Subcutaneous abdominal adipose tissue (tissue), 5 donors: ENCODE measurements around the gene PSPH.
"Not testable (repeated sequence)": the region's sequence is repeated elsewhere in the genome, so short reads cannot be mapped to it uniquely, and the experiment has no call there.

Experiments
- H3K27ac ChIP-seq: one replicate; pipeline ENCODE4 v1.7.0; 2013; ENCODE audit warnings: low read depth, mild to moderate bottlenecking, inconsistent platforms, low read length, moderate library complexity
- H3K27me3 ChIP-seq, 5 donors: one replicate each; pipeline ENCODE4 v1.7.0; 2013; ENCODE audit warnings: low read length in 5 of 5, inconsistent platforms in 1 of 5; ENCODE audit not compliant: control insufficient read depth in 5 of 5, insufficient read depth in 4 of 5
- H3K36me3 ChIP-seq, 5 donors: one replicate each; pipeline ENCODE4 v1.7.0; 2013; ENCODE audit warnings: low read length in 5 of 5; ENCODE audit not compliant: control insufficient read depth in 5 of 5, insufficient read depth in 5 of 5
- H3K4me1 ChIP-seq, 5 donors: one replicate each; pipeline ENCODE4 v1.7.0; 2013; ENCODE audit warnings: low read length in 5 of 5, mild to moderate bottlenecking in 3 of 5, moderate library complexity in 1 of 5; ENCODE audit not compliant: control insufficient read depth in 5 of 5, insufficient read depth in 5 of 5
- H3K4me3 ChIP-seq, 5 donors: one replicate each; pipeline ENCODE4 v1.7.0; 2013; ENCODE audit warnings: low read length in 5 of 5, low read depth in 1 of 5
- H3K9ac ChIP-seq, 5 donors: one replicate each; pipeline ENCODE4 v1.7.0; 2013; ENCODE audit warnings: low read length in 5 of 5, mild to moderate bottlenecking in 4 of 5, moderate library complexity in 3 of 5
- H3K9me3 ChIP-seq, 5 donors: one replicate each; pipeline ENCODE4 v1.7.0; 2013; ENCODE audit warnings: low read length in 5 of 5; ENCODE audit not compliant: control insufficient read depth in 5 of 5
- donor health status: healthy.
- donor health status: healthy.
- donor health status: healthy.
- donor health status: healthy.
- donor health status: healthy.

PSPH gene

GRCh38 chr7:56083150-56083785, 32.0 kb upstream of the PSPH start:
- Histone ChIP-seq H3K4me3 (no peak overlapping the region), H3K27ac (no peak overlapping the region), H3K4me1 (peaks cover 11 to 24% (median 22%) of the 10 kb centered on the region in 5 donors), H3K9me3 (no peaks in the 10 kb centered on the region), H3K9ac (no peak overlapping the region), H3K27me3 (no peaks in the 10 kb centered on the region), H3K36me3 (peaks cover 0 to 40% (median 27%) of the 10 kb centered on the region in 5 donors)

GRCh38 chr7:56081626-56082340, 30.5 kb upstream of the PSPH start:
- Histone ChIP-seq H3K36me3 (peaks cover 0 to 40% (median 25%) of the 10 kb centered on the region in 5 donors), H3K9me3 (no peaks in the 10 kb centered on the region), H3K4me3 (no peak overlapping the region), H3K4me1 (peaks cover 11 to 24% (median 22%) of the 10 kb centered on the region in 5 donors), H3K27me3 (no peaks in the 10 kb centered on the region), H3K27ac (no peak overlapping the region), H3K9ac (no peak overlapping the region)

GRCh38 chr7:56080726-56081435, 29.6 kb upstream of the PSPH start:
- H3K4me3 ChIP-seq, H3K27ac ChIP-seq, H3K9me3 ChIP-seq, H3K9ac ChIP-seq, H3K27me3 ChIP-seq: not testable (repeated sequence)
- H3K4me1 ChIP-seq, result peaks cover 11 to 24% (median 22%) of the 10 kb centered on the region in 5 donors
- peaks cover 0 to 40% (median 22%) of the 10 kb centered on the region in 5 donors for H3K36me3 ChIP-seq

- Histone ChIP-seq H3K4me1 (peaks cover 11 to 25% (median 22%) of the 10 kb centered on the region in 5 donors), H3K9me3 (no peaks in the 10 kb centered on the region), H3K27ac (peak overlapping the region; percentile 48), H3K27me3 (no peaks in the 10 kb centered on the region), H3K4me3 (no peak overlapping the region), H3K9ac (peak overlapping the region in 3 of 5 donors; percentile 38 to 56 (median 48)), H3K36me3 (peaks cover 0 to 35% (median 20%) of the 10 kb centered on the region in 5 donors)
These were observed 28.4 kb upstream of the PSPH start for GRCh38 chr7:56079450-56080185.

GRCh38 chr7:56078196-56078595, 27.0 kb upstream of the PSPH start:
- H3K4me1 ChIP-seq, result peaks cover 9 to 23% (median 21%) of the 10 kb centered on the region in 5 donors
- no peaks in the 10 kb centered on the region for H3K9me3 ChIP-seq
- no peak overlapping the region for H3K4me3 ChIP-seq
- H3K9ac ChIP-seq, result peak overlapping the region in 1 of 5 donors; percentile 20
- H3K27me3 ChIP-seq, result no peaks in the 10 kb centered on the region
- peaks cover 0 to 34% (median 21%) of the 10 kb centered on the region in 5 donors for H3K36me3 ChIP-seq
- no peak overlapping the region for H3K27ac ChIP-seq

- no peak overlapping the region for H3K4me3 ChIP-seq
- no peak overlapping the region for H3K9ac ChIP-seq
- no peaks in the 10 kb centered on the region for H3K27me3 ChIP-seq
- H3K4me1 ChIP-seq, result peaks cover 8 to 20% (median 18%) of the 10 kb centered on the region in 5 donors
- H3K27ac ChIP-seq, result no peak overlapping the region
- H3K36me3 ChIP-seq, result peaks cover 0 to 38% (median 25%) of the 10 kb centered on the region in 5 donors
- no peaks in the 10 kb centered on the region for H3K9me3 ChIP-seq
These were observed 26.4 kb upstream of the PSPH start for GRCh38 chr7:56077681-56078080.

GRCh38 chr7:56074371-56074791, 23.1 kb upstream of the PSPH start:
- no peak overlapping the region for H3K9ac ChIP-seq
- H3K27me3 ChIP-seq, result no peaks in the 10 kb centered on the region
- peaks cover 4 to 11% (median 10%) of the 10 kb centered on the region in 5 donors for H3K4me1 ChIP-seq
- no peak overlapping the region for H3K4me3 ChIP-seq
- H3K27ac ChIP-seq, result no peak overlapping the region
- H3K36me3 ChIP-seq, result peaks cover 4 to 43% (median 30%) of the 10 kb centered on the region in 5 donors
- no peaks in the 10 kb centered on the region for H3K9me3 ChIP-seq

- not testable (repeated sequence) for H3K9me3 ChIP-seq, H3K27ac ChIP-seq, H3K4me3 ChIP-seq, H3K9ac ChIP-seq, H3K27me3 ChIP-seq
- Histone ChIP-seq H3K4me1 (peaks cover 0 to 14% (median 12%) of the 10 kb centered on the region in 5 donors), H3K36me3 (peaks cover 23 to 47% (median 25%) of the 10 kb centered on the region in 5 donors)
These were observed 15.1 kb upstream of the PSPH start for GRCh38 chr7:56066376-56066775.

- peaks cover 0 to 14% (median 12%) of the 10 kb centered on the region in 5 donors for H3K4me1 ChIP-seq
- H3K27me3 ChIP-seq, result no peaks in the 10 kb centered on the region
- H3K36me3 ChIP-seq, result peaks cover 31 to 47% (median 33%) of the 10 kb centered on the region in 5 donors
- peak within 1 kb of the TSS; percentile 72 to 89 (median 84) for H3K4me3 ChIP-seq
- no peaks in the 10 kb centered on the region for H3K9me3 ChIP-seq
- H3K9ac ChIP-seq, result peak within 1 kb of the TSS in 4 of 5 donors; percentile 72 to 87 (median 80)
- H3K27ac ChIP-seq, result peak within 1 kb of the TSS; percentile 92
These were observed 12.8 kb upstream of the PSPH start, which contains the start of gene SUMF2 for GRCh38 chr7:56063882-56064625. TSS of gene SUMF2 (plus strand) at chr7:56064286. CDS start at chr7:56064312, 26 bp downstream.
